Mucosa of descending colon (tissue), 3 donors: ENCODE results near the gene DGKB. TPM values are rescaled to one million over a fixed set of nuclear protein-coding genes. Genes with fewer than 3 reads are reported as not detected.

Experiments used
- ATAC-seq: fragments of 200-7000 bp; cut with Tn5 transposase; one replicate; pipeline ENCODE4 v1.9.1; 2020; ENCODE audit warnings: mild to moderate bottlenecking, moderate library complexity
- DNase-seq, 3 donors: peaks; one replicate each; pipeline ENCODE4 v3.0.0-alpha.2; 2020
- H3K36me3 ChIP-seq: fragments of 200-600 bp; one replicate; pipeline ENCODE4 v1.8.0; 2021; ENCODE audit warnings: low read depth, mild to moderate bottlenecking
- H3K4me1 ChIP-seq: fragments of 200-600 bp; one replicate; pipeline ENCODE4 v1.8.0; 2021; ENCODE audit warnings: low read depth, mild to moderate bottlenecking
- H3K4me3 ChIP-seq: fragments of 200-600 bp; one replicate; pipeline ENCODE4 v1.8.0; 2021; ENCODE audit warnings: mild to moderate bottlenecking
- H3K9me3 ChIP-seq: fragments of 200-600 bp; one replicate; pipeline ENCODE4 v1.8.0; 2021; ENCODE audit warnings: mild to moderate bottlenecking
- intact Hi-C, 2 donors: fragments of 100-400 bp; cut with DNase I in 1 of 2; cut with micrococcal nuclease in 1 of 2; formaldehyde crosslinking; loops; one replicate each; pipeline versions ENCODE4 v1.11.0 to v1.11.1; 2022; cut with DNase I, micrococcal nuclease
- total RNA-seq, 3 donors: library from RNA; stranded (reverse); fragmentation: NEBNext Ultra II Directional in 2 of 3; extraction: Animal tissue kit (Norgen Biotek cat#: 25700) in 2 of 3; gene quantifications; one replicate each; pipeline versions ENCODE4 v1.2.1 to v1.2.4, GENCODE V29; 2021 to 2023
- TF ChIP-seq, protein P1 (sequence below): fragments of 200-600 bp; IDR thresholded peaks from one replicate; pipeline ENCODE4 v1.8.0; 2022; ENCODE audit warnings: antibody characterized with exemption, mild to moderate bottlenecking
- donor health status: DM: no; HTN: no; CAD: no; lungs with moderate emphysema.
- donor health status: DM: no; HTN: no; CAD: no.
- donor health status: DM: no; HTN: yes; CAD: no.

DGKB gene
- total RNA-seq, 3 donors from 2014 or later = 0.19 to 5.6 (median 0.78) TPM

DNA sequence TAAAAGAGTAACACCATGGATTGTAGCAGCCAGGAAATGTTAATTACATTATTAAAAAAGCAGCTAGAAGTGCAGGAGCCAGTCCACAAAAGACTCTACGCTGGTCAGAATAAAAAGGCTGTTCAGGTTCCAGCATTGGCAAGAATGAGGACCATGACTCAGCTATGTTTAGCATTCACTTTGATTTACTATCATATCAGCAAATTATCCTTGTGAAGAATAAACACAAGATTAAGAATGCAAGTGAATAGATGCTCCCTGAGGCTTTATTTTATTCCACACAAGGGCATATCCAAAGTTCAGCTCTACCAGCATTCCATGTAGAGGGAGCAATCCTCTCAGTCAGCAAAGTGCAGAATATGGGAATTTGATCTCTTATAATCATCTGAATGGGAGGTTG lies 13.6 kb downstream of the DGKB start:
- TF ChIP-seq, protein P1, sequence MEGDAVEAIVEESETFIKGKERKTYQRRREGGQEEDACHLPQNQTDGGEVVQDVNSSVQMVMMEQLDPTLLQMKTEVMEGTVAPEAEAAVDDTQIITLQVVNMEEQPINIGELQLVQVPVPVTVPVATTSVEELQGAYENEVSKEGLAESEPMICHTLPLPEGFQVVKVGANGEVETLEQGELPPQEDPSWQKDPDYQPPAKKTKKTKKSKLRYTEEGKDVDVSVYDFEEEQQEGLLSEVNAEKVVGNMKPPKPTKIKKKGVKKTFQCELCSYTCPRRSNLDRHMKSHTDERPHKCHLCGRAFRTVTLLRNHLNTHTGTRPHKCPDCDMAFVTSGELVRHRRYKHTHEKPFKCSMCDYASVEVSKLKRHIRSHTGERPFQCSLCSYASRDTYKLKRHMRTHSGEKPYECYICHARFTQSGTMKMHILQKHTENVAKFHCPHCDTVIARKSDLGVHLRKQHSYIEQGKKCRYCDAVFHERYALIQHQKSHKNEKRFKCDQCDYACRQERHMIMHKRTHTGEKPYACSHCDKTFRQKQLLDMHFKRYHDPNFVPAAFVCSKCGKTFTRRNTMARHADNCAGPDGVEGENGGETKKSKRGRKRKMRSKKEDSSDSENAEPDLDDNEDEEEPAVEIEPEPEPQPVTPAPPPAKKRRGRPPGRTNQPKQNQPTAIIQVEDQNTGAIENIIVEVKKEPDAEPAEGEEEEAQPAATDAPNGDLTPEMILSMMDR = no peak
- DNase-seq (no peak), ATAC-seq (no peak)
- Histone ChIP-seq H3K36me3 (no peaks in the 10 kb centered on the region), H3K4me1 (no peaks in the 10 kb centered on the region), H3K4me3 (no peak overlapping the region), H3K9me3 (no peaks in the 10 kb centered on the region)
- intact Hi-C loops = no loop called here

DNA sequence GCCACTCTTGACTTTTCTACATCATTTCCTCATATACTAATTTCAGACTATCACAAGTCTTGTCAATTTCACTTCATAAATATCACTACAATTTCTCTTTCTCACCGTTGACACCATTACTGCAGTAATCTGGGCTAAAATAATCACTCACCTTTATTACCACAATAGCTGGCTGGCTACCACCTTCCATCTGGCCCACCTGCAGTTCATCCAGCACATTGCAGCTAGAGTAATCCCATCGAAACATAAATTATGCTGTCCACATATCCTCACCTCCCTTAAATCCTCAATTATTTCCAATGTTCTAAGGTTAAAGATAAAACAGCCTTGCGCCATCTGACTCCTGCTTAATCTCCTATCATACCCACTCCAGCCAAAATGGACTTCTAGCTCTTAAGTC lies 16.0 kb downstream of the DGKB start:
- no peak overlapping the region for H3K4me3 ChIP-seq
- H3K4me1 ChIP-seq = no peaks in the 10 kb centered on the region
- intact Hi-C loops = no loop called here
- no peak for DNase-seq
- TF ChIP-seq, protein P1 = no peak
- H3K36me3 ChIP-seq = no peaks in the 10 kb centered on the region
- no peak for ATAC-seq
- no peaks in the 10 kb centered on the region for H3K9me3 ChIP-seq

DNA sequence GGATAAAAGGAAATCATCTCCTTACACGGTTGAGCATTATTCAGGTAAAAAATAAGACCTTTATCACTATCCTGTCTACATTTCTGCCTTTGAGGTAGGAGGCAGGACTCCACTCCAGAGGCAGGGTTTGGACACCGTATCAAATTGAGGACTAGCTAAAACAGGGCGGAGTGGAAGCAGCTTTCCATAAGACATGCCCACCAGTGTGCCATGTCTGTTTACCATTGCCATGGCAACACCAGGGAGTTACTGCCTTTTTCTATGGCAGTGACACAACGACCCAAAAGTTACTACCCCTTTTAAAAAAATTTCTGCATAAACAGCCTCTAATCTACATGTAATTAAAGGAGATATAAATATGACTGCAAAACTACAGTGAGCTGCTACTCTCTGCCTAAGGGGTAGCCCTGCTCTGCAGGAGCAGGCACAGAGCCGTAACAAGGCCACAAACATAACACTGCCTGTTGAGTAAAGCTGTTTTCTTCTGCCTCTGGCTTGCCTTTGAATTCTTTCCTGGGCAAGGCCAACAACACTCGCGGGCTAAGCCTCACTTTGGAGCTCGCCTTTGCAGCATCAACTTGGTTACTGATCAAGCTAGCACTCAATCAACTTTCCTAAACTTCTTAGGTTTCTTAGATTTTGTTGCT lies 26.5 kb downstream of the DGKB start:
- Histone ChIP-seq H3K9me3 (no peaks in the 10 kb centered on the region), H3K36me3 (no peaks in the 10 kb centered on the region), H3K4me3 (no peak overlapping the region), H3K4me1 (no peaks in the 10 kb centered on the region)
- intact Hi-C loops = no loop called here
- ATAC-seq (no peak), DNase-seq (no peak)
- TF ChIP-seq, protein P1 = no peak

DNA sequence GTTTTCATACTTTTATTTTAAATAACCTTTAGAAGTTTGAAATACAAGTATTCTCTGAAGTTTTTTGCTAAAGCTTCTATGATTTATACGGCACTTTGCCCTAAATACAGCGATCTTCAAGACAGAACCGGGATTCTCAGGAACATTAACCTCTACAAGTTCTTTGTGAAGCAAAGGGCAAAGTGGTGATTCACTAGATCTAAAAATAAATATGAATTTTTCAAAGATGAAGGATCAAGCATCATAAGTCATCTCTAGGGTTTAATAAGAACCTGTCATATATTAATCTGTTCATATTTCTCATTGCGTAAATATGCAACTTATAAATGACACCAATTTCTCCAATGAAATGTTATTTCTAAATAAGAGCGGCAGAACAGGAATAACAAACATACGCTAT lies 30.7 kb downstream of the DGKB start:
- intact Hi-C loops = no loop called here
- TF ChIP-seq, protein P1 = no peak
- Histone ChIP-seq H3K4me3 (no peak overlapping the region), H3K36me3 (no peaks in the 10 kb centered on the region), H3K4me1 (no peaks in the 10 kb centered on the region), H3K9me3 (no peaks in the 10 kb centered on the region)
- DNase-seq (no peak), ATAC-seq (no peak)

DNA sequence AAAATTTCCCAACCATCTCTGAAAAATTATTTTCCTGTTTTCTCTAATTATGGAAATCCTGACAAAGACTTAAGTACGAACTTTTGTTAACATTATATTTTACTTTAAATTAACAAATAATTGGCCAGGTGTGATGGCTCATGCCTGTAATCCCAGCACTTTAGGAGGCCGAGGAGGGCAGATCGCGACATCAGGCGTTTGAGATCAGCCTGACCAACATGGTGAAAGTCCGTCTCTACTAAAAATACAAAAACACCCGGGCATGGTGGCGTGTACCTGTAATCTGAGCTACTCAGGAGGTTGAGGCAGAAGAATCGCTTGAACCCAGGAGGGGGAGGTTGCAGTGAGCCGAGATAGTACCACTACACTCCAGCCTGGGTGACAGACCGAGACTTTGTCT lies 32.2 kb downstream of the DGKB start:
- H3K9me3 ChIP-seq = no peaks in the 10 kb centered on the region
- TF ChIP-seq, protein P1 = no peak
- no peaks in the 10 kb centered on the region for H3K36me3 ChIP-seq
- H3K4me1 ChIP-seq = no peaks in the 10 kb centered on the region
- ATAC-seq (no peak), DNase-seq (no peak)
- H3K4me3 ChIP-seq = no peak overlapping the region
- intact Hi-C loops = no loop called here

DNA sequence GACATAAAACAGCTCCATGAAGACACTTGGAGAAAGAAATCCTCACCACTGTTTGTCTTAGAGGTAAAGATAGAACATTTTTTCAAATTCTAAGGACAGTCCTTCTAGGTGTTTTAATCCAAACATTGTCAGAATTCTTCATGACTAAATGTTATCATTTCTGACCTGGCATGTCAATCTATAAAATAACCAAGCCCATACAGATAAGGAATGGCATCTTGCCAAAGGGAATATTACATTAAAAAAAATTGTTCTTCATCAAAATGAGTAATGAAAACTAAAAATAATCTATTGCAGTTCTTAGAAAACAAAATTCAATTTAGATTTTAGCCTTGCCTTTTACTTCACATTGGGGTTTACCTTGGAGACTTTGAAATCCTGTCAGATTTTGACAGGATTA lies 33.6 kb downstream of the DGKB start:
- TF ChIP-seq, protein P1 = no peak
- H3K9me3 ChIP-seq = no peaks in the 10 kb centered on the region
- intact Hi-C loops = no loop called here
- H3K4me3 ChIP-seq = no peak overlapping the region
- DNase-seq = no peak
- H3K4me1 ChIP-seq = no peaks in the 10 kb centered on the region
- H3K36me3 ChIP-seq = no peaks in the 10 kb centered on the region
- no peak for ATAC-seq
